Measurements from ENCODE around the gene CTNNA2. TPM values are rescaled to one million over a fixed set of nuclear protein-coding genes. Genes with fewer than 3 reads are reported as not detected.

Gene CTNNA2
- total RNA-seq, 1 donor from 2014 or later: 2.9 TPM

DNA sequence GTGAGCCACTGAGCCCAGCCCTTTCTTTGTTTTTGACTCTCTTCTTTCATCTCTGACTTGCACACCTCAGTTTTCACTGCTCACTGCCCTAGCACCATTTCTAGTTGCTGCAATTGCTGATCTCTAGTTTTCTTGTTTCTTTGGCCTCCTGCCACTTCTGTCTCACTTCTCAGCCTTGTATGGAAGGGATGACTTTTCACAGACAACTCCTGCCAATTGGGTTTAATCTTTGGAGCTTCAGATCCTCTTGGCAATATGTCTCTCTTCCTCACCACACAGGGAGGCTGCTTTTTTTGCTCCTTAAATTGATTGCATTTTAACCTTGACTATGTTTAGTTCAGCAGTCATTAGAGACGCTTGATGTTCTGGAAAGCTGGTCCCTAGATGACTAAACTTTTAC lies 323.1 kb downstream of the CTNNA2 start:
- intact Hi-C loops (cut with DNase I): no loop called here
- no peaks in the 10 kb centered on the region for H3K4me1 ChIP-seq
- TF ChIP-seq, protein P1, sequence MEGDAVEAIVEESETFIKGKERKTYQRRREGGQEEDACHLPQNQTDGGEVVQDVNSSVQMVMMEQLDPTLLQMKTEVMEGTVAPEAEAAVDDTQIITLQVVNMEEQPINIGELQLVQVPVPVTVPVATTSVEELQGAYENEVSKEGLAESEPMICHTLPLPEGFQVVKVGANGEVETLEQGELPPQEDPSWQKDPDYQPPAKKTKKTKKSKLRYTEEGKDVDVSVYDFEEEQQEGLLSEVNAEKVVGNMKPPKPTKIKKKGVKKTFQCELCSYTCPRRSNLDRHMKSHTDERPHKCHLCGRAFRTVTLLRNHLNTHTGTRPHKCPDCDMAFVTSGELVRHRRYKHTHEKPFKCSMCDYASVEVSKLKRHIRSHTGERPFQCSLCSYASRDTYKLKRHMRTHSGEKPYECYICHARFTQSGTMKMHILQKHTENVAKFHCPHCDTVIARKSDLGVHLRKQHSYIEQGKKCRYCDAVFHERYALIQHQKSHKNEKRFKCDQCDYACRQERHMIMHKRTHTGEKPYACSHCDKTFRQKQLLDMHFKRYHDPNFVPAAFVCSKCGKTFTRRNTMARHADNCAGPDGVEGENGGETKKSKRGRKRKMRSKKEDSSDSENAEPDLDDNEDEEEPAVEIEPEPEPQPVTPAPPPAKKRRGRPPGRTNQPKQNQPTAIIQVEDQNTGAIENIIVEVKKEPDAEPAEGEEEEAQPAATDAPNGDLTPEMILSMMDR (IDR thresholded peaks at IDR 0.05): no peak
- TF ChIP-seq POLR2AphosphoS5 (IDR thresholded peaks at IDR 0.05; ENCODE audit: insufficient read depth in 1 of 2, low read depth in 1 of 2): no peak
- no peaks in the 10 kb centered on the region for H3K36me3 ChIP-seq
- no peaks in the 10 kb centered on the region for H3K9me3 ChIP-seq
- no peak overlapping the region for H3K27ac ChIP-seq
- H3K27me3 ChIP-seq: no peaks in the 10 kb centered on the region
- no peak for DNase-seq (ENCODE audit: extremely low spot score in 2 of 2)
- H3K4me3 ChIP-seq: no peak overlapping the region

DNA sequence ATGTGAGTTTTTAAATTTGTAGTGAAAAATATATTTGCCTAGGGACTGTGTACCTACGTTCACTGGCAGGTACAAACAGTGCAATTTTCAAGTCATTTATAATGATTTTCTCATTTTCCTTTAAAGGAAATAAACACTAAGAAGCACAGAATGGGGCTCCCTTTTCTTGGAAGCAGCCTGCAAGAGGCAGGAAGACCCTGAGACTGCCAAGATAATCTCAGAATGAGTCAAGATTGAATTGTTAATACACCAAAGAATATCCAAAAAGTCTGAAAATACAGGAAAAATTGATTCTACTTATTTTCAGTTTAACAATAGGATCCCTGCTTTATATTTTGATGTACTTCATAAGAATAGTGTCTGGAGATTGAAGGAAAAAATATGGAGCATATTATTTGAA lies 331.2 kb downstream of the CTNNA2 start:
- intact Hi-C loops (cut with DNase I): no loop called here
- H3K4me3 ChIP-seq: no peak overlapping the region
- no peaks in the 10 kb centered on the region for H3K9me3 ChIP-seq
- no peaks in the 10 kb centered on the region for H3K36me3 ChIP-seq
- H3K27ac ChIP-seq: no peak overlapping the region
- no peak for DNase-seq (ENCODE audit: extremely low spot score in 2 of 2)
- H3K27me3 ChIP-seq: no peaks in the 10 kb centered on the region
- TF ChIP-seq, protein P1 (IDR thresholded peaks at IDR 0.05): no peak
- TF ChIP-seq POLR2A (IDR thresholded peaks at IDR 0.05): no peak
- H3K4me1 ChIP-seq: no peaks in the 10 kb centered on the region

DNA sequence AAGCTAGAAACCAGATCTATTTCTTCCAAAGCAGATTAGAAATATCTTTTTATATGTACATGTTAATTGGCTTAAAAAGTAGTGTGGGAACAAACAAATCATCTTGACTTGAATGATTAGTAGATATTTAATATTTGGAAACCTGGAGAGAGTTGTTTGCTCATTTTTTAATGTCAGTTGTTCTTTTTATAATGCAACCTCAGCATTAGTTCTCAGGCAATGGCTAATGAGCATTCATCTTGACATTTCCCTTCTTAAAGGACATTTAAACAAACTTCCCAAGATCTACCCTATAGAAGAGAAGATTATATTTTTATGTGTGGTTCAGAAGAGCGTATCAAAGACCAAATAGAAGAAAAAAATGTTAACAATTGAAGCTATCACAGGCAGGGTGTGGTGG lies 334.0 kb downstream of the CTNNA2 start:
- TF ChIP-seq POLR2AphosphoS5 (IDR thresholded peaks at IDR 0.05; ENCODE audit: insufficient read depth in 1 of 2, low read depth in 1 of 2): no peak
- TF ChIP-seq, protein P1 (IDR thresholded peaks at IDR 0.05): no peak
- TF ChIP-seq POLR2A (IDR thresholded peaks at IDR 0.05): no peak

DNA sequence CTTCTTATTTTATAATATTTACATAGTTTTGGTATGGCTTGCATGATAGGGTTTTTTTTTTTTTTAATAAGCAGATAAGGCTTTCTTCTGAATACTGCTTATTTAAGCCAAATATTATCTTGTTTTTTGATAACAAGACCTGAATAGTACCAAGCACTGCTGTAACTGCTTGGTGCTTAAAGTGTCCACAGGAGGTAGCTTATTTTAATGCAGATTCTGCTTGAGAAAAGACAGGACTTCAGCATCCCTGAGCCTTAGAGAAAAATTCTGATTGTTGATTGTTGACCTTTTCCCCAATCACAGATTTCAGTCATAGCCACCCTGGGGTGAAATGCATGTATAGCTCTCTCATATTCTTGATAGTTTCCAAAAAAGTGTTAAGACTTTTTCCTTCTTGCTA lies 336.4 kb downstream of the CTNNA2 start:
- DNase-seq (ENCODE audit: extremely low spot score in 2 of 2): no peak

More for the DNA sequence above, 334.0 kb downstream of the CTNNA2 start:
- intact Hi-C loops (cut with DNase I): no loop called here
- no peak overlapping the region for H3K27ac ChIP-seq
- H3K9me3 ChIP-seq: no peaks in the 10 kb centered on the region
- H3K4me1 ChIP-seq: no peaks in the 10 kb centered on the region
- H3K4me3 ChIP-seq: no peak overlapping the region
- no peaks in the 10 kb centered on the region for H3K36me3 ChIP-seq
- no peak for DNase-seq (ENCODE audit: extremely low spot score in 2 of 2)
- no peaks in the 10 kb centered on the region for H3K27me3 ChIP-seq

DNA sequence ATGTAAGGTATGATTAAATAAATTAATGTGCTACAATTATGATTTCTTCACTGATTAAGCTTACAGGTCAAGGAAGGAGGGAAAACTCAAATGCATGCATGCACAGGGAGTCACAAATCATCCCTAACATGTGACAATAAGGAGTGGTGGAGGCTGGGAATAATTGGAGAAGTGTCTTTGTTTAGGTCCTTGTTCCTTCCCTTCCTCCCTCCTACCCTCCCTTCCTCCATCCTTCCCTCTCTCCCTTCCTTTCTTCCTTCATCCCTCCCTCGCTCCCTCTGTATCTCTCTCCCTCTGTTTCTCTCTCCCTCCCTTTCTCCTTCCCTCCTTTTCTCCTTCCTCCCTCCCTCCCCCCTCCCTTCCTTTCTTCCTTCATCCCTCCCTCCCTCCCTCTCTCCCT lies 337.1 kb downstream of the CTNNA2 start:
- Histone ChIP-seq H3K27me3 (no peaks in the 10 kb centered on the region), H3K4me3 (no peak overlapping the region), H3K9me3 (no peaks in the 10 kb centered on the region), H3K27ac (no peak overlapping the region), H3K4me1 (no peaks in the 10 kb centered on the region), H3K36me3 (no peaks in the 10 kb centered on the region)
- intact Hi-C loops (cut with DNase I): no loop called here
- no peak for TF ChIP-seq POLR2AphosphoS5 (IDR thresholded peaks at IDR 0.05; ENCODE audit: insufficient read depth in 1 of 2, low read depth in 1 of 2)
- TF ChIP-seq, protein P1 (IDR thresholded peaks at IDR 0.05): no peak
- TF ChIP-seq POLR2A (IDR thresholded peaks at IDR 0.05): no peak
- no peak for DNase-seq (ENCODE audit: extremely low spot score in 2 of 2)

More for the DNA sequence above, 336.4 kb downstream of the CTNNA2 start:
- intact Hi-C loops (cut with DNase I): no loop called here
- Histone ChIP-seq H3K27me3 (no peaks in the 10 kb centered on the region), H3K4me3 (no peak overlapping the region), H3K4me1 (no peaks in the 10 kb centered on the region), H3K36me3 (no peaks in the 10 kb centered on the region), H3K9me3 (no peaks in the 10 kb centered on the region), H3K27ac (no peak overlapping the region)
- TF ChIP-seq, protein P1 (IDR thresholded peaks at IDR 0.05): no peak
- no peak for TF ChIP-seq POLR2A (IDR thresholded peaks at IDR 0.05)
- no peak for TF ChIP-seq POLR2AphosphoS5 (IDR thresholded peaks at IDR 0.05; ENCODE audit: insufficient read depth in 1 of 2, low read depth in 1 of 2)

Measured in vagina (tissue), 2 donors.